Adipose tissue (tissue), 3 donors: Measurements from ENCODE around the gene ZBTB17. TPM values are rescaled to one million over a fixed set of nuclear protein-coding genes. Genes with fewer than 3 reads are reported as not detected.

Experiments
- H3K27ac ChIP-seq: one replicate; pipeline ENCODE4 v1.5.1; 2013; ENCODE audit warnings: low read depth, low read length
- WGBS, 3 donors: extraction: QIAGEN DNeasy Blood & Tissue Kit; methylation state at CpG; one replicate each; pipeline ENCODE4 v1.1.7; 2013; 5-methylcytosine and 5-hydroxymethylcytosine counted together
- polyA plus RNA-seq, 3 donors: library from polyadenylated mRNA; stranded (reverse); fragments of 200-250 nt; gene quantifications; one replicate each; pipeline ENCODE4 v1.2.3, GENCODE V29; 2013
- donor health status: healthy with polysubstance abuse.
- donor health status: Bipolar disorder and iron deficiency.
- donor health status: healthy.

The ZBTB17 gene
- polyA plus RNA-seq, 3 donors = 23.9 to 36.2 (median 33.9) TPM

- H3K27ac ChIP-seq = no peak overlapping the region
- 73 to 84% (median 78%) methylated on average over 11 of the region's 11 CpGs for WGBS, 3 donors
Observed at GRCh38 chr1:15953294-15953771, 22.6 kb downstream of the ZBTB17 start.

DNA sequence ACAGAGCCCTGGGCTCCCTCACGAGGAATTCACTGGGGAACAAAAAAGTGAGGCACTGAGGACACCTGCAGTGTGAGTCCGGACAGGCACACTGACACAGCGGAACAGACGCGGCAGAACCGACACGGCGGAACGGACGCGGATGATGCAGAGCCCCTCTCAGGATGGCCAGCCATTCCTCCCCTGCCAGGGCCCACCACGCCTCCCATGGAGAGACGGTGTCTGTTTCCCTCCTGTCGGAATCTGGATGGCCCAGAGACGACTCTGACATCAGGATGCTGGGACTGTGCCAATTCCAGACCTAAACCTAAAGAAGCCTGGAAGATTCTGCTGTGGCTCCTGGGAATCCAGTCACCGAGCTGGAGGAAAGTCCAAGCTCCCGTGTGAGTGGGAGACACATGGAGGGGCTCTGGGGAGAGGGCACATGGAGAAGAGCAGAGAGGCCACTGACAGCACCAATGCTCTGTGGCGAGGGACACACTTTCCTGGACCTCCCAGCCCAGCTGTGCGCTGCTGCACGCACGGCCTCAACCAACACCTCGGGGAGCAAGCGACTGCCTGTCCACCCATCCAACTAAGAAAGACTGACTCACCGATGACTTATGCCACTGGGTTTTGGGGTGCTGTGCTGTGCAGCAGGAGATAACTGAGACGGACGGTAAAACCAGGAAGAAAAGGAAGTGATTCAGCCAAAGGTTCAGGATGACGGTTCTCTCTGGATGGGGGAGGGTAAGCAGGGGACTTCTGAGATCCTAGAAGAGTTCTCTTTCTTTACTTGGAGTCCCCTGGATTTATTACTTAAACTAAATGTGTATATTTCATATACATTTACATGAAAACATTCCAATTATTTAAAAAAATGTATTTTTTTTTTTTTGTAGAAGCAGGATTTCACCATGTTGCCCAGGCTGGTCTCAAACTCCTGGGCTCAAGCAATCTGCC is 23.3 kb downstream of the ZBTB17 start:
- 70 to 89% (median 74%) methylated on average over 27 of the region's 27 CpGs for WGBS, 3 donors
- no peak overlapping the region for H3K27ac ChIP-seq

DNA sequence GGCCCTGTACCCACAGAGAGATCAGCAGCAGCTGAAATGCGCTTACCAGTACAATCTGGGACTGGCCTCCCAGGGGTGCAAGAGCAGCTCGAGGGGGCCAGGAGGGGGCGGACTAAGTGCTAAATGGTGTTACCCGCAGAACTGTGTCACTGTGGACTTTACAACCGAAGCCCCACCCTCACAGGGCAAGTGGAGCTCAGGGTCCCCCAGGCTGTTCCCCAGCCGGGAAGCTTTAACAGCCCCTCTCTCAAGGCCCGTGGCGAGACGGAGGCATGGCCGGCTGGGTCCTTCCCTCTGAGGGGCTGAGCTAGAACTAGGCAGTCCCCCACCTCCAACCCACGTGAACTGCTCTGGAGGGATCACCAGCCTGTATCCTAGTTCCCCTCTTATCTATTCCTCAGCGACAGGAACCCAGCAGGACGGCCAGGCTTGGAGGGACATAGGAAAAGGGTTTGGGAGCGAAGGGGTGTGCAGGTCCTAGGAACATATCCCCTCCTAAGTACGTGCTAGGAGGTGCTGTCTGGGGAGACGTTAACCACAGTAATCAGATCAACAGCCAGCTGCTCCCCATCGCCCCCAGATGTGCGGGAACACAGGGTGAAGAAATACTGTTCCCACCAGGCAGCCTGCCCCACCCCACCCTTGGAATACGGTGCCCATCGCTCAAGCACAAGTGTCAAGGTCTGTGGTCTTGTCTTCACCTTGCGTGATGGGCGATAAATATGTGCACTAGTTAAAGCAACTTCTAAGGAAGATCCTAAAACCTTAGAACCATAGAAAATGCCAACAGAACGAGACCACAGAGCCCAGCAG is 24.4 kb downstream of the ZBTB17 start:
- H3K27ac ChIP-seq = no peak overlapping the region
- 57 to 83% (median 57%) methylated on average over 23 of the region's 23 CpGs for WGBS, 3 donors

- H3K27ac ChIP-seq = peak overlapping the region; percentile 44
- 48 to 64% (median 48%) methylated on average over 10 of the region's 10 CpGs for WGBS, 3 donors
Observed at GRCh38 chr1:15950763-15951295, 25.1 kb downstream of the ZBTB17 start.

GRCh38 chr1:15950302-15950701 is 25.6 kb downstream of the ZBTB17 start:
- WGBS, 3 donors = 68 to 93% (median 89%) methylated on average over 4 of the region's 4 CpGs

GRCh38 chr1:15949453-15950245 is 26.3 kb downstream of the ZBTB17 start:
- H3K27ac ChIP-seq = peak overlapping the region; percentile 74
- 15 to 20% (median 18%) methylated on average over 25 of the region's 25 CpGs for WGBS, 3 donors

More at GRCh38 chr1:15950302-15950701, 25.6 kb downstream of the ZBTB17 start:
- H3K27ac ChIP-seq = peak overlapping the region; percentile 44

- H3K27ac ChIP-seq = peak overlapping the region; percentile 74
- WGBS, 3 donors = 49 to 75% (median 55%) methylated on average over 15 of the region's 15 CpGs
Observed at GRCh38 chr1:15948595-15949452, 27.1 kb downstream of the ZBTB17 start.

DNA sequence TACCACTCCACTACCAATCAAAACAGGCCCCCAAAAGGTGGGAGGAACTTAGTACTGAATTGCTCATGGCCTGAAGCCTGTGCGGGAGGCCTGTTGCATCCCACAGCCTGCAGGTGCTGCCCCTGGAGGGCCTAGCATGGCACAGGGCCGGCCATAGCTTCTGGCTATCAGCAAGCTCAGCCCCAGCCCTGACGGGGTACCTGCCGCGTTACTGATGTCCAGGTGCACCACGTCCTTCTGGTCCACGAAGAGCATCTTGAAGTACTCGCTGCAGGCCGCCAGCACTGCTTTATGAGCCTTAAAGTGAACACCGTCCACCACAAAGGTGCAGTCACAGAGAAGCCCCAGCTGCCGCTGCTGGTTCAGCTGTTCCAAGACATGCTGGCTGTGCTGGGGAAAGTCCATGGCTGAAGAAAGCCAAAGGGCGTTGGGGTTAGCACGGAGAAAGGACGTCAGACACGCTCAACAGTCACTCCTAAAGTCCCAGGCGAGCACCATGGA is 27.8 kb downstream of the ZBTB17 start:
- no peak overlapping the region for H3K27ac ChIP-seq
- WGBS, 3 donors = 83 to 92% (median 87%) methylated on average over 16 of the region's 16 CpGs

DNA sequence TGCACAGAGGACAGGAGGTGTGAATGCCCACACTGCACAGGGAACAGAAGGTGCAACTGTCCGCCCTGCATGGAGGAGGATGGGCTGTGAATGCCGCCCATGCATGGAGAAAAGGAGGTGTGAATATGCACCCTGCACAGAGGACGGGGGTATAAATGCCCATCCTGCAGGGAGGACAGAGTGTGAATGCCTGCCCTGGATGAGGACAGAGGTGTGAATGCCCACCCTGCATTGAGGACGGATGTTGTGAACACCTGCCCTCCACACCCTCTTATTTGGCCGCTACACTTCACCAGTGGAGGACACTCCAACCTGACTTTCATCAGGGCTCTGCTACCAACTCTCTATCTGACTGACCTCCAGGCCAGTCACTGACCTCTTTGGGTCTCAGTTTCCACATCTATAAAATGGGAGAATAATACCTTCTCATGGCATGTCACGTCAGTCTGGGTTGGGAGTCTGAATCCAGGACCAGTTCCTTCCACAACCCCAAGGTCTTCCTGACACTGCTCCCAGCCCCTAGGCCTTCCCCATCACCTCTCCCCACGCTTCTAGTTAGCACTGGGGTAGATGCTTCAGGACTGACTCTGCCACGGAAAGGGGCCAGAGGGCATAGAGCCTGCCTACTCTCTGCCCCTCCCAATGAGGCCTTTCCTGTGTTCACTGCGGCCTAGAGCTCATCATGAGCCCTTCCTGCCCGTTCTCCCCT is 28.4 kb downstream of the ZBTB17 start:
- no peak overlapping the region for H3K27ac ChIP-seq
- 90 to 94% (median 91%) methylated on average over 10 of the region's 10 CpGs for WGBS, 3 donors

GRCh38 chr1:15946571-15947381 is 29.1 kb downstream of the ZBTB17 start:
- 84 to 88% (median 87%) methylated on average over 18 of the region's 18 CpGs for WGBS, 3 donors
- H3K27ac ChIP-seq = no peak overlapping the region

DNA sequence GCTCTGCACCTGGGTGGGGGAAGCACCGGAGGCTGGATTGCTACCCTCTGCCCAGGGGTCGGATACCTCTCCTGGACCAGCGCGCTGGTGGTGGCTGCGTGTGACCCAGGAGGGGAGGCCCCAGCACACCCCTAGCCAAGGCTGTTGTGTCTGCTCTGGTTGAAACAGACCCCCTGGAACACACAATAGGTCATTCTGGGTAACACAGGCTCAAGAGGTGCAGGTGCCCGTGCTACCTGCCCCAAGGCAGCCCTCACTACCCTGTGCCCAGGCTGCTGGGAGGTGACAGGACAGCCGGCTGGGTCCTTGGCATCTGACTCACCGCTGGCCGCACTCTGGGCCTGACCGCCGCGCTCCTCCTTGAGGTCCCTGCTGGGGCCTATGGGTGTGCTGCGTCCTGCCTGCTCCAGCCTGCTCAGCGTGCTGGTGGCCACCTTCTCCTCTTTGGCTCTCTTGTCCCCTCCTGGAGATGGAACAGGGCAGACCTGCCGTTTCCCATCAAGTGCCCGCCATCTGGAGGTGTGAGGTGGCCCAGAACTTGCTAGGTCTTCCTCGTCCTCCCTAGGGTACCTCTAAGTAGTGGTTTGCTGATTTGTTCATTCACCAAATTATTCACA is 30.0 kb downstream of the ZBTB17 start:
- 95% methylated on average over 14 to 17 of the region's 17 CpGs for WGBS, 3 donors

DNA sequence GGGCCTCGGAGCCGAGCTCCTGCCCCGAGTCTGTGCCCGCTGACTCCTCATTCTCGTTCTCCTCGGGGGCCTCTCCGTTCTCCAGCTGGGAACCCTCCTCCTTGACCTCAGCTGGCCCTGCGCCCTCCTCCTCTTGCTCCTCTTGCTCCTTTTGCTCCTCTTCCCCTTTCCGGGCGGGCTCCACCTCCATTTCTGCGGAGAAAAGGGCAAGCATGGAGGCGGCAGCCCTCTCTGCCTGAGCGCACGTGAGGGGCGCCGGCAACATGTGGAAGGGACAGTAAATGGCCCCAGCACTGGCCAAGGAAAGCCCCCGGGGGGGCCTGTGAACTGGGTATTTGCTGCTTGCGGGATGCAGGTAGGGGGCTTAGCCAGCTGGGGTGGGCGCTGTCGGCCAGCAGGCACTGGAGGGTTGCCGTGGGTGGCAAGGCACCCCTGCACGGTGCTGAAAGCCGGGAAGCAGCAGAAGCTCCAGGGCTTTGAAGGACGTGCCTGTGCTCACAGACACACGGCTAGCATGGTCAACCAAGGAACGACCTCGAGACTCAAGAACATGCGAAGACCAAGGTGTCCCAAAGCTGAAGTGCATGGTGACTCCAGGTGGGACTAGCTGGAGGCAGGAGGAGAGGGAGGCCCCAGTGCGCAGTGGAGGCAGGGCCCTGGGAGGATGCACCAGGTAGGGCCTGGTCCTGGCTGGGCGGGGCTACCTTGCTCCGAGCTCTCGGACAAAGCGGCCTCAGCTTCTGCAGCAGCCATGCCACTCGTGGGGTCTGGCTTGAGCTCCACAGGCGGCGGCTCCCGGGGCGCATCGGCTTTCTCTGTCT is 30.7 kb downstream of the ZBTB17 start:
- 91 to 92% (median 91%) methylated on average over 39 of the region's 39 CpGs for WGBS, 3 donors
- H3K27ac ChIP-seq = no peak overlapping the region

More for the DNA sequence above, 30.0 kb downstream of the ZBTB17 start:
- H3K27ac ChIP-seq = no peak overlapping the region

- H3K27ac ChIP-seq = no peak overlapping the region
- 94 to 96% (median 95%) methylated on average over 55 of the region's 55 CpGs for WGBS, 3 donors
Observed at GRCh38 chr1:15944308-15945010, 31.4 kb downstream of the ZBTB17 start.

GRCh38 chr1:15943992-15944307 is 32.0 kb downstream of the ZBTB17 start:
- H3K27ac ChIP-seq = no peak overlapping the region
- WGBS, 3 donors = 94 to 97% (median 96%) methylated on average over 21 to 22 of the region's 22 CpGs
